GM18502 (cell line): ENCODE data around the gene DENND10.

Source experiments
- ATAC-seq: cut with Tn5 transposase; IDR thresholded peaks from one replicate; pipeline ENCODE4 v1.9.1; 2021; ENCODE audit warnings: mild to moderate bottlenecking; ENCODE audit not compliant: unreplicated experiment, poor library complexity

The DENND10 gene

GRCh38 chr10:119103903-119104653 lies at the start of gene DENND10:
TSS of gene DENND10 (plus strand) at chr10:119104113. CDS start at chr10:119104143, 30 bp downstream.
- peak; percentile 86 for ATAC-seq

- ATAC-seq, result no peak
Observed at GRCh38 chr10:119055472-119055871, 48.4 kb upstream of the DENND10 start.

- ATAC-seq, result no peak
Observed at GRCh38 chr10:119058010-119058409, 45.9 kb upstream of the DENND10 start.

GRCh38 chr10:119059557-119059956 lies 44.4 kb upstream of the DENND10 start:
- no peak for ATAC-seq

- ATAC-seq, result no peak
Observed at GRCh38 chr10:119060107-119060506, 43.8 kb upstream of the DENND10 start.

- ATAC-seq, result no peak
Observed at GRCh38 chr10:119061352-119061751, 42.6 kb upstream of the DENND10 start.

- no peak for ATAC-seq
Observed at GRCh38 chr10:119061926-119062325, 42.0 kb upstream of the DENND10 start.

GRCh38 chr10:119070395-119071165 lies 33.3 kb upstream of the DENND10 start:
- ATAC-seq, result no peak

- ATAC-seq, result no peak
Observed at GRCh38 chr10:119073584-119073983, 30.3 kb upstream of the DENND10 start.

- ATAC-seq, result no peak
Observed at GRCh38 chr10:119078422-119079179, 25.3 kb upstream of the DENND10 start.

- ATAC-seq, result peak; percentile 64
Observed at GRCh38 chr10:119079599-119080520, 24.1 kb upstream of the DENND10 start.

- peak; percentile 83 for ATAC-seq
Observed at GRCh38 chr10:119080521-119081259, 23.2 kb upstream of the DENND10 start, which contains the start of gene EIF3A. TSS of gene EIF3A (minus strand) at chr10:119080817. CDS start at chr10:119080676, 141 bp downstream.

GRCh38 chr10:119084896-119085295 lies 19.0 kb upstream of the DENND10 start:
- ATAC-seq, result no peak

- no peak for ATAC-seq
Observed at GRCh38 chr10:119087271-119087882, 16.5 kb upstream of the DENND10 start.

- ATAC-seq, result no peak
Observed at GRCh38 chr10:119090026-119090795, 13.7 kb upstream of the DENND10 start.

- ATAC-seq, result no peak
Observed at GRCh38 chr10:119090968-119091367, 12.9 kb upstream of the DENND10 start.

- ATAC-seq, result no peak
Observed at GRCh38 chr10:119095640-119096039, 8.3 kb upstream of the DENND10 start.
